DND-41 (cell line): ENCODE data around the gene FERMT2.

Experiments
- EZH2 ChIP-seq: IDR thresholded peaks from 3 replicates; pipeline ENCODE4 v1.6.1; 2012; ENCODE audit warnings: borderline replicate concordance, low read depth, mild to moderate bottlenecking, moderate library complexity, low read length, inconsistent platforms; ENCODE audit not compliant: severe bottlenecking
- TF ChIP-seq, protein P1 (sequence below): IDR thresholded peaks from 2 replicates; pipeline ENCODE4 v1.5.1; 2012; ENCODE audit warnings: borderline replicate concordance, low read length, moderate library complexity, mild to moderate bottlenecking; ENCODE audit not compliant: poor library complexity, severe bottlenecking; ENCODE audit errors: extremely low read depth

DNA sequence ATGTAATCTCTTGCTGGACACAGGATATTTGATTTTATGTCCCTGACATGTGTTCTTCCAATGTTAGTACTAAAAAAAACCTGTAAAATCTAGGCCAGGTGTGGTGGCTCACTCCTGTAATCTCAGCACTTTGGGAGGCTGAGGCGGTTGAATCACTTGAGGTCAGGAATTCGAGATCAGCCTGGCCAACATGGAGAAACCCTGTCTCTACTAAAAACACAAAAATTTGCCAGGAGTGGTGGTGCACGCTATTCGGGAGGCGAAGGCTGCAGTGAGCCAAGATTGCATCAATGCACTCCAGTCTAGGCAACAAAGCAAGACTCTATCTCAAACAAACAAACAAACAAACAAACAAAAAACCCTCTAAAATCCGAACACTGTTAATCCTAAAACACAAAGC, 68.0 kb downstream of the FERMT2 start:
- no peak for TF ChIP-seq EZH2
- TF ChIP-seq, protein P1, sequence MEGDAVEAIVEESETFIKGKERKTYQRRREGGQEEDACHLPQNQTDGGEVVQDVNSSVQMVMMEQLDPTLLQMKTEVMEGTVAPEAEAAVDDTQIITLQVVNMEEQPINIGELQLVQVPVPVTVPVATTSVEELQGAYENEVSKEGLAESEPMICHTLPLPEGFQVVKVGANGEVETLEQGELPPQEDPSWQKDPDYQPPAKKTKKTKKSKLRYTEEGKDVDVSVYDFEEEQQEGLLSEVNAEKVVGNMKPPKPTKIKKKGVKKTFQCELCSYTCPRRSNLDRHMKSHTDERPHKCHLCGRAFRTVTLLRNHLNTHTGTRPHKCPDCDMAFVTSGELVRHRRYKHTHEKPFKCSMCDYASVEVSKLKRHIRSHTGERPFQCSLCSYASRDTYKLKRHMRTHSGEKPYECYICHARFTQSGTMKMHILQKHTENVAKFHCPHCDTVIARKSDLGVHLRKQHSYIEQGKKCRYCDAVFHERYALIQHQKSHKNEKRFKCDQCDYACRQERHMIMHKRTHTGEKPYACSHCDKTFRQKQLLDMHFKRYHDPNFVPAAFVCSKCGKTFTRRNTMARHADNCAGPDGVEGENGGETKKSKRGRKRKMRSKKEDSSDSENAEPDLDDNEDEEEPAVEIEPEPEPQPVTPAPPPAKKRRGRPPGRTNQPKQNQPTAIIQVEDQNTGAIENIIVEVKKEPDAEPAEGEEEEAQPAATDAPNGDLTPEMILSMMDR, result no peak
